Skin epidermis (tissue), 12 donors: ENCODE data around the gene EIF6.

Experiments
- H3K27ac ChIP-seq, 21 experiments: fragments of 200-600 bp; sonication (generic) in 11 of 21; one replicate each; pipeline ENCODE4 v1.5.0; 2020; ENCODE audit warnings: mild to moderate bottlenecking in 3 of 21, inconsistent platforms in 2 of 21, moderate library complexity in 2 of 21
- H3K4me3 ChIP-seq, 7 experiments: fragments of 200-600 bp; sonication (generic) in 2 of 7; one replicate each; pipeline ENCODE4 v1.5.0; 2020; ENCODE audit warnings: inconsistent platforms in 2 of 7, mild to moderate bottlenecking in 2 of 7, moderate library complexity in 1 of 7

EIF6 gene

DNA sequence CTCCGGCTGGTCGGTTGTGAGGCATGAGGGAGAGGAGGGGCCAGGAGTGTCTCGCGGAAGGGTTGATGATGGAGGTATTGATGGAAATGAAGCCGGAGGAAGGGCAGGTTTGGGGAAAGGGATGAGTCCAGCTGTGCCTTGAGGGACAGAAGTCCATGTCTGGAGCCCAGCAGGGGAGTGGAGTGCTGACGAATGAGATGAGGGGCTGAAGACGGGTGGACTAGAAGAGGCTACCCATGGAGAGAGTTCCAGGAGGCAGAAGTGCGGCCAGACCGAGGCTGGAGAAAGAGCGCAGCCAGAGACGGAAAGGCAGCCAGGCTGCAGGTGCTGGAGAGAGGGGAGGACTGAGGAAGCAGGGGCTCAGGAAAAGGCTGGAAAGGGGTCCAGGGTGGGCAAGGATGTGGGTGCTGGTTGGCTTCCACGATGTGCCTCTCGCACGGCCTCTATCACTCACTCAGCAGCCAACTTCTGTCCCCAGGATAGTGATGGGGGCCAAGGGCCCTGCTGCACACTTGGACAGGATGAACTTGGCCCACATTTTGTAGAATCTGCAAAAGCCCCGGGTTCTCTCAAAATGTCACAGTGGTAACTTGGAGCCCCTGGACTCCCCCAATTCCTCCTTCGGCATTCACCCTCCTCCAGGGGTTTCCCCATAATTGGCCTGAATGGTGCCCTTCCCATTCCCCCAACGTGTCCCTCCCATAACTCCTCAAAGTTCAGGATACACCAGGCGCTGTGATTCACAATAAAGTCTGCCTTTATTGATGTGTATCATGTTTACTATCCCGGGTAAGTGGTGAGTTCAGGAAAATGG, 627 bp upstream of the EIF6 start:
- peak overlapping the region; percentile 79 to 88 (median 84) for H3K4me3 ChIP-seq
- peak overlapping the region in 20 of 21 experiments; percentile 82 to 98 (median 93) for H3K27ac ChIP-seq

DNA sequence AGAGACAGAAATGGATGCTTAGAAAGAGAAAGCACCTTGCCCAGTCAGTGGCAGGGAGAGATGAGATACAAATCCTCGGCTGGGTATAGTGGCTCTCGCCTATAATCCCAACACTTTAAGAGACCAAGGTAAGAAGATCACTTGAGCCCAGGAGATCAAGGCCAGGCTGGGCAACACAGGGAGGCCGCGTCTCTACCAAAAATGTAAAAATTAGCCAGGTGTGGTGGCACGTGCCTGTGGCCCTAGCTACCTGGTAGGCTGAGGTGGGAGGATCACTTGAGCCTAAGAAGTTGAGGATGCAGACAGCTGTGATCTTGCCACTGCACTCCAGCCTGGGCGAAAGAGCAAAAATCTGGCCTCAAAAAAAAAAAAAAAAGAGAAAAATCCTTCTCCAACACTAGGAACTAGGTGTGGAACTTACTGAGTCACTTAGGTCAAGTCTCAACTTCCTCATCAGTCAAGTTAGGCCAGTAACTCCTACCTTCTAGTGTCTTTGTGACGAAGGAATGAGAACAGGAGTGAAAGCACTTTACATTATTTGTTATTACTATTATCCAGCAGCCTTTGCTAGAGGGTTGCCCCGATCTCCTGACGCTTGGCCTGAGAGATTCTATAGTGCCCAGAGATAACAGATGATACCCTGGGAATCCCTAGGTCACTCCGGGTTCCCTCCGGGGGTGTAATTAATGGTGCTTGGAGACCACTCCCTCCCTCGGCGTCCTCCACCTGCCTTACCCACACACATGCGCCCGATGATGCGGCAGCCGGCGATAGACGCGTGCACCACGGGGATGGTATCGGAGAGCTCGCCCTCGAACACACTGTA, 918 bp downstream of the EIF6 start:
- Histone ChIP-seq H3K4me3 (peak overlapping the region; percentile 79 to 88 (median 84)), H3K27ac (peak overlapping the region; percentile 78 to 98 (median 93))

DNA sequence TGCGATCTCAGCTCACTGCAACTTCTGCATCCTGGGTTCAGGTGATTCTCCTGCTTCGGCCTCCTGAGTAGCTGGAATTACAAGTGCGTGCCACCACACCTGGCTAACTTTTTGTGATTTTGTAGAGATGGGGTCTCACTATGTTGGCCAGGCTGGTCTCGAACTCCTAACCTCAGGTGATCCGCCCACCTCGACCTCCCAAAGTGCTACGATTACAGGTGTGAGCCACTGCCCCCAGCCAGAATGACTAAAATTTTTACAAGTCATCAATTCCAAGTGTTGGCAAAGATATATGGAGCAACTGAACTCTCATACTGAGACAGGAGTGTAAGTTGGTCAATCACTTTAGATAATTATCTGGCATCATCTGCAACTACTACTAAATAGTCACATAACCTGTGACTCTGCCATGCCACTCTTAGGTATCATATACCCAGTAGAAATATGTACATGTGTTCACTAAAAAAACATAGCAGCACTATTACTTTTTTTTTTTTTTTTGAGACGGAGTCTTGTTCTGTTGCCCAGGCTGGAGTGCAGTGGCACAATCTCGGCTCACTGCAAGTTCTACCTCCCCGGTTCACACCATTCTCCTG, 3.0 kb downstream of the EIF6 start:
- Histone ChIP-seq H3K4me3 (no peak overlapping the region), H3K27ac (peak overlapping the region in 2 of 21 experiments; percentile 24 to 96)

DNA sequence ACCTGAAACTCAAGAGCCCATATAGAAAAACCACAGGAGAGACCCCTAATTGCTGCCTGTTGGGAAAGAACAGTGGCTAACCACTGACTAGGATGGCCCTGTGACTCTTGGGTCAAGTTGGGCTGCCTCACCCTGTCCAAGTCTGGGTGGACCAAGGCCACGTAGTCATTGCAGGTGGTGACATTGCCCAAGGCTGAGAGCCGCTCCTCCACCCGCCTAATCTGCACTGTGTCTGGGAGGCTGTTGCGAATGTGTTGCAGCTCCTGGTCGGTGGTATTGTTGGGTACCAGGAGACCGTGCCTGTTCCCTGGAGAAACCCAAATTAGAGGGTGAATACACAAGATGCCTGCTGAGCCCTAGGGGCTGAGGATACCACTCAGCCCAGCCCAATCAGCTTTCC, 4.0 kb downstream of the EIF6 start:
- H3K4me3 ChIP-seq: no peak overlapping the region
- H3K27ac ChIP-seq: peak overlapping the region in 11 of 21 experiments; percentile 4 to 100 (median 97)

DNA sequence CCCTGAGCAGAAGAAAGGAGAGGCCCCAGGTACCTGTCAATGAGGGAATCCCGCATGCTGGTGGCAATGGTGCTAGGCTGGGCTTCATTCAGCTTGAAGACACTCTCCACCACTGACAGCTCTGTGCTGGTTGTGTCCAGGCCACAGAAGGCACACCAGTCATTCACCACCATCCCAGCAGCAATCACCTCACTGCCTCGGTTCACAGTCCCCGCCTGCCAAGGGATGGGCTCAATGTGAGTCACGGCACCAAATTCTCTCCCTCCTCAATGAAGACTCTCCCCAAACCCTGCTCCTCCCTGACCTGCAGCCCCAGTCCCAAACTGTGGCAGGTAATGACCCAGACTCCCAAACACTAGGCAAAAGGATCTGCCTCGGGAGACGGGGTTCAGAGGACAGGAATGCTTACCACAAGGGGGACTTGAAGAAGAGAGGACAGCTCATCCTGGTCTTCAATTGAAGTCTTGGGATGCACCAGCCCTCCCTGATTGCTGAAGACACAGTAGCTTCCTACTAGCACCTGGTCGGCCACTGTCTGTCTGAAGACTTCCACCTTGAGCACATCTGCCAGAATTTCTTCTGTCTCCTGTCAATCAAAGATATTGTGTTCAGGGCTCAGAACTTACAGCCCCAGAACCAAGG, 4.9 kb downstream of the EIF6 start:
- Histone ChIP-seq H3K27ac (peak overlapping the region in 18 of 21 experiments; percentile 8 to 100 (median 98)), H3K4me3 (no peak overlapping the region)

DNA sequence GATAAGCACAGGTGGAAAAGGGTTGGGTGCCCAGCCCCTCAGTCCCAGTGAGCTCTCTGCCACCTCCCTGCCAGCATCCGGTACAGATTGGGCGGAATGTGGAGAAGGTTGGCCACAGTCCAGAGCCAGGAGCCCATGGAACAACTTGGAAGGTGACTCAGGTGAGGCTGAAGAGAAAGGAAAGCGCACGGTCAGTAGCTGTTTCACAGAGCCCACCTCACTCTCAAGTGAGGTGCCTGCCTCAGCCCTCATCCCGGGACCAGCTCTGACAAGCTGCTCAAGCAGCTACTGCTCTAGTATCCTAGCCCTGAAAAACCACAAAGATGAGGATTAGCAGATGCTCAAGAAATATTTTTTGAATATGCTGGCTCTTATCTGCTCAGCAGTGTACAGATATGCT, 5.5 kb downstream of the EIF6 start:
- peak overlapping the region in 18 of 21 experiments; percentile 8 to 100 (median 98) for H3K27ac ChIP-seq
- H3K4me3 ChIP-seq: no peak overlapping the region

DNA sequence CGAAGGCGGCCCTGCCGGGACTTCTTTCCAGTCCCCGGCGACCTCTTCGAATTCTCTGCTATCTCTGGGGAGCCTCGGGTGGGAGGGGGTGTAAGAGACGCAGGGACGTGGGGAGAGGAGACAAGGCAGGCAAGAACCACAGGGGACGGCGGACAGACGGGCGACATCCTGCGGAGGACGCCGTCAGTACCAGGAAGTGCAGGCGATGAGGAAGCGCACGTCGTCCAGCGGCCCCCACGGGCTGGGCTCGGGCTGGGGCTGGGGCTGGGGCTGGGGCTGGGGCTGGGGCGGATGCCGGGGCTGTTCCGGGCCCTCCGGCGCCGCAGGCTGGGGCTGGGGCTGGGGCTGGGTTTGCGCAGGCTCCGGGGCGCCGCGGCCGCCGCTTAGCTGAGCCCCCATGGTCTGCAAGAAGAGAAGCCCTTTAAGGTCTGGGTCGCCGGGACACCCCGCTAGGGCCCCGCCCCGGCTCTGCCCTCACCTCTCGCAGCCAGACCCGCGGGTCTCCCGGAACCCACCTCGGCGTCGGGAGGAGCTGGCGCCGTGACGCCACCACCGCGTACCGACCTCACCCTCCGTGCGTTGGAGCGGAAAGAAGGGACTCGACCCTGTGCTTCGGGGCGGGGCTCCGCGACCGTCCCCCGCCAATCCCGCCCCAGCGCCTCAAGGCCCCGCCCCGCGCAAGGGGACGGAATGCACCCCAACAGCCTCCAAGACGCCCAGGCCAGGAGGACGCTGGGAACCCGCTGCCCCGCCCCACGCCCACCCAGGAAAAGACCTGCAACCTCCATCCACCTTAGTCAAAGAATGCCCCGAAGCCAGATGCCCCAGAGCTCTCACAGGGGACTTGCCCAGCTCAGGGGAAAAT, 6.8 kb downstream of the EIF6 start, which contains the start of gene MMP24OS:
MMP24OS (minus strand) TSS at position 592 of the 865 bp plus-strand sequence; CDS start at position 399, 193 bp downstream.
- Histone ChIP-seq H3K4me3 (peak within 1 kb of the TSS; percentile 65 to 90 (median 79)), H3K27ac (peak within 1 kb of the TSS; percentile 88 to 100 (median 98))

DNA sequence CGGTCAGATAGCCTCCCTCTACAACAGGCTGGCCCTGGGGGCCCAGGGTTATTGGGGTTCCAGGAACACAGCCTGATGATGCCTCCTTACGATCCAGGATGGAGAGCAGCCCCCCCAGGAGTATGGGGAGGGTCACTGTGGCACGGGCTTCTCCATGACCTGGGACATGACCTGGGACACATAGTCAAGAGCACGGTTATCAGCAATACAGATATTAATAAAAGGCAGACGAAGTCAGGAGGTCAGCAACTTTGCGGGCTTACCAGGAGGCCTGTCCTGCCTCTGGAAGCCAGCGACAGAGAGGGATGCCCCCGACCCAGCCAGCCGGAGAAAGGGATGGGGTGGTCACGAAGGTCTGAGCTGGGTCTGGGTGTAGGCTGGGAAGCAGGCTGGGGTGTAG, 7.4 kb downstream of the EIF6 start:
- H3K27ac ChIP-seq: peak overlapping the region; percentile 88 to 100 (median 98)
- peak overlapping the region; percentile 65 to 90 (median 79) for H3K4me3 ChIP-seq

DNA sequence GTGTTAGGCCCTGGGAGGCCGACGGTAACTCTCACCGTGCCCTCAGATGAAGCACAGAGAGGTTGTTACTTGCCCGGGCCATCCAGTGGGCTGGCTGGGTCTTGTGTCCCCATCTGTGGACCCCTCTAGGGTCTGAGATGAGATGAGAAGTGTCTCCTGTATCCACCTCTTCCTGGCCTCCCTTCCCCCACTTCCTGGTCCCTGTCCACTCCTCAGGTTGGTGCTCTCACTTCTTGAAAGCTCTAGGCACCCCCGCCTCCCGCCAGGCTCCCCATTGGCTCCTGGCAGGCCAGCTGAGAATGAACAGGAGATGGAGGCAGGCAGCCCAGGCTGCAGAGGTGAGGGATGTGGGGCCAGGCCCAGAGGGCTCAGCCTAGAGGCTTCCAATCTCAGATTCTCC, 8.2 kb downstream of the EIF6 start:
- Histone ChIP-seq H3K27ac (peak overlapping the region in 18 of 21 experiments; percentile 96 to 100 (median 98)), H3K4me3 (peak overlapping the region in 1 of 7 experiments; percentile 86)

DNA sequence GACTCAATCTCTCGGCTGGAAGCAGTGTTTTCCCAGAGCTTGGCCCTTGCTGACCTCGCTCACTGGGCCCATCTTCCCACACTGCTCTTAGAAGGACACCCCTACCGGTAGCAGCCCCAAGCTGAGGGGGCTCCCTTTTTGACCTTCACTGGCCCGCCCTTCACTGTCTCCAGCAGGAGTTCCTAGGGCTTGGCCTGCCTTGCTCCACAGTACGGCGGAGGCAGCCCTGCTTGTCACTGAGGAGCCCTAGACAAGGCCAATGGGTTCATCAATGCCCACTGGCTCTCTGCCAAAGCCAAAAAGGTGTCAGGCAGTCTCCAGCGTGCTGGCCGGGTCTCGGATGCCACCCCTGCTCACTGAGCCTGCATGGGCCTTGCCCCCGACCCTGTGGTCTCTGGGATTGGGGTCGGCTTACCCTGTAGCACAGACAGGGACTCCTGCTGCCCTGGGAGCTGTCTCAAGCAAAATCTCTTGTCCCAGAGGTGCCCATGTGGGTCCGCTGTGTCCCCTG, 8.8 kb downstream of the EIF6 start:
- Histone ChIP-seq H3K4me3 (no peak overlapping the region), H3K27ac (peak overlapping the region in 3 of 21 experiments; percentile 1 to 100 (median 98))

DNA sequence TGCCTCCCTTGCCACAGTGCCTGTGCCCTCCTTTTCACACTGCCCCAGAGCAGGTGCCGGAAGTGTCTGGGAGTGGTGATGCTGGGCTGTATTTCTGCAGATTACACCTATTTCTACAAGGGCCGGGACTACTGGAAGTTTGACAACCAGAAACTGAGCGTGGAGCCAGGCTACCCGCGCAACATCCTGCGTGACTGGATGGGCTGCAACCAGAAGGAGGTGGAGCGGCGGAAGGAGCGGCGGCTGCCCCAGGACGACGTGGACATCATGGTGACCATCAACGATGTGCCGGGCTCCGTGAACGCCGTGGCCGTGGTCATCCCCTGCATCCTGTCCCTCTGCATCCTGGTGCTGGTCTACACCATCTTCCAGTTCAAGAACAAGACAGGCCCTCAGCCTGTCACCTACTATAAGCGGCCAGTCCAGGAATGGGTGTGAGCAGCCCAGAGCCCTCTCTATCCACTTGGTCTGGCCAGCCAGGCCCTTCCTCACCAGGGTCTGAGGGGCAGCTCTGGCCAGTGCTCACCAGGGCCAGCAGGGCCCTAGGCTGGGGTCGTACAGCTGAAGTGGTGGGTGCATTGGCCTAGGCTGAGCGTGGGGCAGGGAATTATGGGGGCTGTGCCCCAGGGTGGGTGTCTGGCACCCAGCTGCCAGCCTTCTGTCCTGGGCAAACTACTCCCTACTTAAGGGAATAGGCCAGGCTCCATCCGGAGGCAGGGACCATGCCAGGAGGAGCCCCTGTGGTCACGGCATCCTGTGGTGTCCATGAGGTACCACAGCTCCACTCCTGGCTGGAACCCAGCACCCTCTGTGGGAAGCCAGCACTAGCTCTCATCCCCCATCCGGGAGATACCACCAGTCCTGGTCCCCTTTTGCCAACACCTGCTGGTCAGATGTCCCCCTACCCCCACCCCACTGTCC, 10.1 kb downstream of the EIF6 start:
- H3K27ac ChIP-seq: no peak overlapping the region
- no peak overlapping the region for H3K4me3 ChIP-seq

DNA sequence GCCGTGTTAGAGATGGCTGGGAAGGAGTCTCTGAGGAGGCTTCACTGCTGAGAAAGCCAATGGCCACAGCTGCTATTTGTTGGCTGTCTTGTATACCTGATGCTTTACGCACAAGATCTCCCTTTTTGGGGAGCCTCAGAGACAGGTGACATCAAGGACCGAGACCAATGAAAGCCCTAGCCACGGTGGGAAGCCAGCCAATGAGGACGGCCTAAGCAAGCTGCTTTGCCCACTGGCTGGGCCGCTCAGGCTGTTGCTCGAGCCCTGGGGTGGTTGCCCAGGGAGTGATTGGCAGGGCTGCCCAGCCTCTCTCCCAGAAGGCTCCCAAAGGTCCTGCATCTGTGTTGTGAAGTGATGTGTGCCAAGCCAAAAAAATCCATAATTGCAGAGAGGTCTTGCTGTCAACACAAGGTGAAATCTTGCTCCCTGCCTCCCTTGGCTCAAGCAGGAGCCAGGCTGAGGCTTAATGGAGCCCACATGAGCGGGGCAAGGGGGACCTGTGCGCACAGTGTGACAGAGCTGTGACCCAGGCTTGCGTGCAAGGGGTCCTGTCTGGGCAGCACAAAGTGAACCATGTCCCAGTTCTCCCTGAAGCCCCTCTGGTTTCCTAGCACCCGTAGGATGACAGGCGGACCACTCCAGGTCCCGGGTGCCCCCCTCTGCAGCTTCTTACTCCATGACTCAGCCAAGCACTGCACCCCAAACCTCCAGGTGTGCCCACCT, 11.0 kb downstream of the EIF6 start:
- no peak overlapping the region for H3K27ac ChIP-seq
- no peak overlapping the region for H3K4me3 ChIP-seq

DNA sequence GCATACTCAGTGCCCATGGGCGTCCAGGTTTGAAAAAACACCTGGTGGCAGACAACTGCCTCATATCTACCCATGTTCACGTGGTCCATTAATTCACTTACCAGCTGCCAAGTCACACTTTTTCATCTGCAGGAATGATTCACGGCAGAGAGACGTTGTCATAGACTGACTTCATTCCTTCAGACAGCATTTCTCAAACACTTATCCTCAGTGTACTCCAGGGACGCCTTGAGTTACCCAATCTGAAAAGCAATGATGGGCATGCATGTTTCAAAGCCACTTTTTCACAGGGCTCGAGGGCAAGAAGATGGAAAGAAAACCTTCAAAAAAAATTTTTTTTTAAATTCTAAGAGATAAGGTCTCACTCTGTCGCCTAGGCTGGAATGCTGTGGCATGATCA, 12.7 kb downstream of the EIF6 start:
- no peak overlapping the region for H3K27ac ChIP-seq
- H3K4me3 ChIP-seq: no peak overlapping the region

DNA sequence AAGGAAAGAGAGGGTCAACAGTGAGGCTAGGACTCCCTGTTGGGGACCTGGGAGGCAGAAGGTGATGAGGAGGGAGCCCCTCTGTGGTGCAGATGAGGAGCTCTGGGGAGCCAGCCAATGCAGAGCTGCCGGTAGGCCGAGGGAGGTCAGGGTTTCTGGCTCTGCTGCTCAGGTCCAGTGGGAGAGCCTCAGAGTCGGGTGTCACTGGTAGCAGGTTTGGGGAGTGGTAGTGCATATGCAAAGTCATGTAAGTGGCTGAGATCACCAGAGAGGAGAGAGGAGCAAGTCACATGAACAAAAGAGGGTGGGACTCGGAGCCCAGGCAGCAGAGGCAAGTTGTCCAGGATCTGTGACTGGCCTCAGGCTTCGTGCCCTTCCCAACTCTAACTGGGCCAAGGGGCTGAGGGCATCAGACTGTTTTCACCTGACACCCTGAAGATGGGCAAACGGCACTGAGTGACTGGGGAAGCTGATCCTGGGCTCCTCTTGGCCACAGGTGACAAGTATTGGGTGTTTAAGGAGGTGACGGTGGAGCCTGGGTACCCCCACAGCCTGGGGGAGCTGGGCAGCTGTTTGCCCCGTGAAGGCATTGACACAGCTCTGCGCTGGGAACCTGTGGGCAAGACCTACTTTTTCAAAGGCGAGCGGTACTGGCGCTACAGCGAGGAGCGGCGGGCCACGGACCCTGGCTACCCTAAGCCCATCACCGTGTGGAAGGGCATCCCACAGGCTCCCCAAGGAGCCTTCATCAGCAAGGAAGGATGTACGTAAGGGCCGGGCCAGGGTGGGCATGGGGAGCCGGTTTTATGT, 13.3 kb downstream of the EIF6 start:
- no peak overlapping the region for H3K4me3 ChIP-seq
- no peak overlapping the region for H3K27ac ChIP-seq

DNA sequence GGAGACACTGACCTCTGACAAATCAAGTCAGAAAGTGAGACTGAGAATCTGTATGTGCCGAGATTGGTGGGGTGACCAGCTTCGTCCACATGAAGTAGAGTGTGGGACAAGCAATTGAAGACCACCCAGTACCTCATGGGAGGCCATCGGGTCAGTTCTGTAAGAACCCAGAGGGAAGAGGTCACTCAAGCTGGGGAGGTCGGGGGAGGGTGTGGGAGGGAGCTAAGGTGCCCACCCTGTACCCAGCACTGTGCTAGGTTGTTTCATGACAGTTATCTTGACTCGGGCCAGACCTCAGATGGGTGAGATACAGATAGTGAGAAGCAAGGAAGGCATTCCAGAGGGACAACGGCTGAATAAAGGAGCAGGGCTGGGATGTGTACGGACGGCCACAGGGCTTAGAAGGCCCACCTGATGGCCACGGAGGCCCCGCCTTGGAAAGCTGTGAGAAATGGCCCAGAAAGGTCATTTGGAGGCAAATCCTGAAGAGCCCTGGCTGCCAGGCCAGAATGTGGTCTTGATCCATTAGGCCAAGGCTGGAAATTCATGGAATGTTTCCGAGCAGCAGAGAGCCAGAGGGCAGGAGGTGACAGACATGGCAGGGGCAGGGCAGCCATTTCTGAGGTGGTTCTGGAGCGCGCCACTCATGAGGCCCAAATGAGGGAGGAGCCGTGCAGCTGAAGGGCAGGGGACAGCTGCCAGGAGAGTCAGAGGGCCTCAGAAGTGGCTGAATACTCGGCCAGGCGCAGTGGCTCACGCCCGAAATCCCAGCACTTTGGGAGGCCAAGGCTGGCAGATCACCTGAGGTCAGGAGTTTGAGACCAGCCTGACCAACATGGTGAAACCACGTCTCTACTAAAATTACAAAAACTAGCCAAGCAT, 14.3 kb downstream of the EIF6 start:
- no peak overlapping the region for H3K4me3 ChIP-seq
- H3K27ac ChIP-seq: no peak overlapping the region
